ENCODE measurements around the gene HECTD1. TPM values are rescaled to one million over a fixed set of nuclear protein-coding genes. Genes with fewer than 3 reads are reported as not detected.
"Not testable (repeated sequence)": the region's sequence is repeated elsewhere in the genome, so short reads cannot be mapped to it uniquely, and the experiment has no call there.

Gene HECTD1
- total RNA-seq, 1 experiment from 2014 or later = 101 TPM

GRCh38 chr14:31204593-31205534 is 2.7 kb downstream of the HECTD1 start:
- Histone ChIP-seq H3K9me3 (ENCODE audit: control insufficient read depth, insufficient read depth, low read depth, low read length) (no peaks in the 10 kb centered on the region), H3K4me3 (ENCODE audit: low read depth in 2 of 2, low read length in 2 of 2) (peak overlapping the region in 1 of 2 experiments; percentile 67; a peak in 3 of 4 replicates), H3K4me1 (ENCODE audit: control insufficient read depth, insufficient read depth, low read length) (peaks cover 5% of the 10 kb centered on the region; the same call in 1 of the 2 replicates), H3K36me3 (ENCODE audit: control insufficient read depth, insufficient read depth, low read length) (peaks cover 4% of the 10 kb centered on the region), H3K27me3 (ENCODE audit: control insufficient read depth, insufficient read depth, low read length) (no peaks in the 10 kb centered on the region), H3K27ac (ENCODE audit: low read length) (no peak overlapping the region)
- TF ChIP-seq, protein P1, sequence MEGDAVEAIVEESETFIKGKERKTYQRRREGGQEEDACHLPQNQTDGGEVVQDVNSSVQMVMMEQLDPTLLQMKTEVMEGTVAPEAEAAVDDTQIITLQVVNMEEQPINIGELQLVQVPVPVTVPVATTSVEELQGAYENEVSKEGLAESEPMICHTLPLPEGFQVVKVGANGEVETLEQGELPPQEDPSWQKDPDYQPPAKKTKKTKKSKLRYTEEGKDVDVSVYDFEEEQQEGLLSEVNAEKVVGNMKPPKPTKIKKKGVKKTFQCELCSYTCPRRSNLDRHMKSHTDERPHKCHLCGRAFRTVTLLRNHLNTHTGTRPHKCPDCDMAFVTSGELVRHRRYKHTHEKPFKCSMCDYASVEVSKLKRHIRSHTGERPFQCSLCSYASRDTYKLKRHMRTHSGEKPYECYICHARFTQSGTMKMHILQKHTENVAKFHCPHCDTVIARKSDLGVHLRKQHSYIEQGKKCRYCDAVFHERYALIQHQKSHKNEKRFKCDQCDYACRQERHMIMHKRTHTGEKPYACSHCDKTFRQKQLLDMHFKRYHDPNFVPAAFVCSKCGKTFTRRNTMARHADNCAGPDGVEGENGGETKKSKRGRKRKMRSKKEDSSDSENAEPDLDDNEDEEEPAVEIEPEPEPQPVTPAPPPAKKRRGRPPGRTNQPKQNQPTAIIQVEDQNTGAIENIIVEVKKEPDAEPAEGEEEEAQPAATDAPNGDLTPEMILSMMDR (IDR thresholded peaks at IDR 0.05) = no peak
- no peak for TF ChIP-seq SIN3A (IDR thresholded peaks at IDR 0.05; ENCODE audit: borderline replicate concordance, insufficient read depth, low read depth, low read length)
- TF ChIP-seq POLR2AphosphoS5 (IDR thresholded peaks at IDR 0.05; ENCODE audit: low read depth, low read length) = no peak
- no peak for TF ChIP-seq TCF7L2 (IDR thresholded peaks at IDR 0.05; ENCODE audit: low read depth, low read length)
- TF ChIP-seq, protein P2, sequence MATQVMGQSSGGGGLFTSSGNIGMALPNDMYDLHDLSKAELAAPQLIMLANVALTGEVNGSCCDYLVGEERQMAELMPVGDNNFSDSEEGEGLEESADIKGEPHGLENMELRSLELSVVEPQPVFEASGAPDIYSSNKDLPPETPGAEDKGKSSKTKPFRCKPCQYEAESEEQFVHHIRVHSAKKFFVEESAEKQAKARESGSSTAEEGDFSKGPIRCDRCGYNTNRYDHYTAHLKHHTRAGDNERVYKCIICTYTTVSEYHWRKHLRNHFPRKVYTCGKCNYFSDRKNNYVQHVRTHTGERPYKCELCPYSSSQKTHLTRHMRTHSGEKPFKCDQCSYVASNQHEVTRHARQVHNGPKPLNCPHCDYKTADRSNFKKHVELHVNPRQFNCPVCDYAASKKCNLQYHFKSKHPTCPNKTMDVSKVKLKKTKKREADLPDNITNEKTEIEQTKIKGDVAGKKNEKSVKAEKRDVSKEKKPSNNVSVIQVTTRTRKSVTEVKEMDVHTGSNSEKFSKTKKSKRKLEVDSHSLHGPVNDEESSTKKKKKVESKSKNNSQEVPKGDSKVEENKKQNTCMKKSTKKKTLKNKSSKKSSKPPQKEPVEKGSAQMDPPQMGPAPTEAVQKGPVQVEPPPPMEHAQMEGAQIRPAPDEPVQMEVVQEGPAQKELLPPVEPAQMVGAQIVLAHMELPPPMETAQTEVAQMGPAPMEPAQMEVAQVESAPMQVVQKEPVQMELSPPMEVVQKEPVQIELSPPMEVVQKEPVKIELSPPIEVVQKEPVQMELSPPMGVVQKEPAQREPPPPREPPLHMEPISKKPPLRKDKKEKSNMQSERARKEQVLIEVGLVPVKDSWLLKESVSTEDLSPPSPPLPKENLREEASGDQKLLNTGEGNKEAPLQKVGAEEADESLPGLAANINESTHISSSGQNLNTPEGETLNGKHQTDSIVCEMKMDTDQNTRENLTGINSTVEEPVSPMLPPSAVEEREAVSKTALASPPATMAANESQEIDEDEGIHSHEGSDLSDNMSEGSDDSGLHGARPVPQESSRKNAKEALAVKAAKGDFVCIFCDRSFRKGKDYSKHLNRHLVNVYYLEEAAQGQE (IDR thresholded peaks at IDR 0.05; ENCODE audit: insufficient read depth in 1 of 2, low read depth in 2 of 2, low read length in 1 of 2) = no peak
- ATAC-seq (no peak), DNase-seq (ENCODE audit: low read depth, low spot score) (no peak)
- in situ Hi-C loops (cut with HindIII; ENCODE audit: low pct_unique_long_range_greater_than_20kb, low sequenced_read_pairs) (no loop called here), intact Hi-C loops (cut with micrococcal nuclease; ENCODE audit: unreplicated experiment) (loop anchor here (10.0 kb wide), 1 partner anchor 150 kb away; no protein-coding TSS in a partner anchor)
- POLR2A ChIA-PET = no interaction called here
- CTCF ChIA-PET = no interaction called here
- BruUV-seq (replicated peaks) = no TSS peak

- in situ Hi-C loops (cut with HindIII; ENCODE audit: low pct_unique_long_range_greater_than_20kb, low sequenced_read_pairs); CTCF ChIA-PET; H3K36me3 ChIP-seq (ENCODE audit: control insufficient read depth, insufficient read depth, low read length); DNase-seq (ENCODE audit: low read depth, low spot score); POLR2A ChIA-PET; BruUV-seq (replicated peaks); H3K4me3 ChIP-seq (ENCODE audit: low read depth in 2 of 2, low read length in 2 of 2); H3K27ac ChIP-seq (ENCODE audit: low read length); ATAC-seq; H3K27me3 ChIP-seq (ENCODE audit: control insufficient read depth, insufficient read depth, low read length); H3K4me1 ChIP-seq (ENCODE audit: control insufficient read depth, insufficient read depth, low read length); H3K9me3 ChIP-seq (ENCODE audit: control insufficient read depth, insufficient read depth, low read depth, low read length): not testable (repeated sequence)
- intact Hi-C loops (cut with micrococcal nuclease; ENCODE audit: unreplicated experiment) = loop anchor here (10.0 kb wide), 1 partner anchor 151 kb away; no protein-coding TSS in a partner anchor
Observed at GRCh38 chr14:31203899-31204592, 3.5 kb downstream of the HECTD1 start.

All from Panc1 (cell line).